HG03159 (cell line): ENCODE data around the gene BPIFB6.

Source experiments
- ATAC-seq: cut with Tn5 transposase; IDR thresholded peaks from one replicate; pipeline ENCODE4 v1.9.1; 2021; ENCODE audit warnings: mild to moderate bottlenecking, moderate library complexity; ENCODE audit not compliant: unreplicated experiment

The BPIFB6 gene

GRCh38 chr20:33031531-33031930, at the start of gene BPIFB6:
Gene BPIFB6 (plus strand): TSS chr20:33031648. CDS start chr20:33031648, 0 bp downstream.
- ATAC-seq, result no peak

- ATAC-seq, result no peak
Measured at GRCh38 chr20:32982617-32983458, 48.6 kb upstream of the BPIFB6 start.

- no peak for ATAC-seq
Measured at GRCh38 chr20:32983459-32984112, 47.9 kb upstream of the BPIFB6 start.

GRCh38 chr20:32984196-32984595, 47.3 kb upstream of the BPIFB6 start:
- no peak for ATAC-seq

- no peak for ATAC-seq
Measured at GRCh38 chr20:32984631-32985354, 46.7 kb upstream of the BPIFB6 start.

- no peak for ATAC-seq
Measured at GRCh38 chr20:32985596-32985995, 45.9 kb upstream of the BPIFB6 start.

- no peak for ATAC-seq
Measured at GRCh38 chr20:32986331-32986966, 45.0 kb upstream of the BPIFB6 start.

- ATAC-seq, result no peak
Measured at GRCh38 chr20:32987044-32987825, 44.2 kb upstream of the BPIFB6 start.

- no peak for ATAC-seq
Measured at GRCh38 chr20:32988008-32988407, 43.4 kb upstream of the BPIFB6 start.

- no peak for ATAC-seq
Measured at GRCh38 chr20:32989507-32990283, 41.8 kb upstream of the BPIFB6 start.

GRCh38 chr20:32990426-32990825, 41.0 kb upstream of the BPIFB6 start:
- ATAC-seq, result no peak

GRCh38 chr20:32991383-32991782, 40.1 kb upstream of the BPIFB6 start:
- no peak for ATAC-seq

- no peak for ATAC-seq
Measured at GRCh38 chr20:32991792-32992641, 39.4 kb upstream of the BPIFB6 start.

- ATAC-seq, result no peak
Measured at GRCh38 chr20:32993496-32994050, 37.9 kb upstream of the BPIFB6 start.

- ATAC-seq, result no peak
Measured at GRCh38 chr20:32995802-32996201, 35.6 kb upstream of the BPIFB6 start.

- ATAC-seq, result no peak
Measured at GRCh38 chr20:32997431-32997830, 34.0 kb upstream of the BPIFB6 start.

GRCh38 chr20:32999603-33000250, 31.7 kb upstream of the BPIFB6 start:
- ATAC-seq, result no peak
